Measurements from ENCODE around the gene PRR5.

Gene PRR5

GRCh38 chr22:44730490-44731356 is 28.7 kb downstream of the PRR5 start:
- no peak for TF ChIP-seq TAF1 (IDR thresholded peaks at IDR 0.05; ENCODE audit: borderline replicate concordance, insufficient read depth, low read length)
- TF ChIP-seq POLR2AphosphoS5 (IDR thresholded peaks at IDR 0.05; ENCODE audit: low read depth, low read length), result no peak
- TF ChIP-seq REST (IDR thresholded peaks at IDR 0.05; ENCODE audit: insufficient read depth in 1 of 2, low read depth in 2 of 2, low read length in 2 of 2), result no peak
- no peak for TF ChIP-seq SIN3A (IDR thresholded peaks at IDR 0.05; ENCODE audit: borderline replicate concordance, insufficient read depth, low read length)
- no peak for TF ChIP-seq FOXP2 (optimal IDR thresholded peaks at IDR 0.05; ENCODE audit: borderline replicate concordance, extremely low read depth, extremely low read length, insufficient read depth)

- TF ChIP-seq SIN3A (IDR thresholded peaks at IDR 0.05; ENCODE audit: borderline replicate concordance, insufficient read depth, low read length), result no peak
- no peak for TF ChIP-seq FOXP2 (optimal IDR thresholded peaks at IDR 0.05; ENCODE audit: borderline replicate concordance, extremely low read depth, extremely low read length, insufficient read depth)
- TF ChIP-seq TAF1 (IDR thresholded peaks at IDR 0.05; ENCODE audit: borderline replicate concordance, insufficient read depth, low read length), result no peak
- TF ChIP-seq POLR2AphosphoS5 (IDR thresholded peaks at IDR 0.05; ENCODE audit: low read depth, low read length), result no peak
- no peak for TF ChIP-seq REST (IDR thresholded peaks at IDR 0.05; ENCODE audit: insufficient read depth in 1 of 2, low read depth in 2 of 2, low read length in 2 of 2)
These were observed 29.5 kb downstream of the PRR5 start for GRCh38 chr22:44731357-44731970.

GRCh38 chr22:44732017-44732561 is 30.1 kb downstream of the PRR5 start:
- TF ChIP-seq TAF1 (IDR thresholded peaks at IDR 0.05; ENCODE audit: borderline replicate concordance, insufficient read depth, low read length), result no peak

GRCh38 chr22:44732661-44733060 is 30.7 kb downstream of the PRR5 start:
- no peak for TF ChIP-seq SIN3A (IDR thresholded peaks at IDR 0.05; ENCODE audit: borderline replicate concordance, insufficient read depth, low read length)

- TF ChIP-seq TAF1 (IDR thresholded peaks at IDR 0.05; ENCODE audit: borderline replicate concordance, insufficient read depth, low read length) (no peak), SIN3A (IDR thresholded peaks at IDR 0.05; ENCODE audit: borderline replicate concordance, insufficient read depth, low read length) (no peak), REST (IDR thresholded peaks at IDR 0.05; ENCODE audit: insufficient read depth in 1 of 2, low read depth in 2 of 2, low read length in 2 of 2) (no peak), POLR2AphosphoS5 (IDR thresholded peaks at IDR 0.05; ENCODE audit: low read depth, low read length) (no peak), FOXP2 (optimal IDR thresholded peaks at IDR 0.05; ENCODE audit: borderline replicate concordance, extremely low read depth, extremely low read length, insufficient read depth) (no peak)
These were observed 31.6 kb downstream of the PRR5 start for GRCh38 chr22:44733426-44734106.
